Loucy (cell line): Measurements from ENCODE around the gene SPRY4.

Experiments
- EZH2phosphoT487 ChIP-seq: fragments of 200-600 bp; IDR thresholded peaks from 2 replicates; pipeline ENCODE4 v1.6.1; 2018; ENCODE audit warnings: antibody characterized with exemption, mild to moderate bottlenecking, moderate library complexity, borderline replicate concordance
- TF ChIP-seq, protein P1 (sequence below): fragments of 200-600 bp; sonication (generic); conservative IDR thresholded peaks from 2 replicates; pipeline ENCODE4 v1.5.1; 2014; ENCODE audit warnings: mild to moderate bottlenecking, antibody characterized with exemption, low read length

DNA sequence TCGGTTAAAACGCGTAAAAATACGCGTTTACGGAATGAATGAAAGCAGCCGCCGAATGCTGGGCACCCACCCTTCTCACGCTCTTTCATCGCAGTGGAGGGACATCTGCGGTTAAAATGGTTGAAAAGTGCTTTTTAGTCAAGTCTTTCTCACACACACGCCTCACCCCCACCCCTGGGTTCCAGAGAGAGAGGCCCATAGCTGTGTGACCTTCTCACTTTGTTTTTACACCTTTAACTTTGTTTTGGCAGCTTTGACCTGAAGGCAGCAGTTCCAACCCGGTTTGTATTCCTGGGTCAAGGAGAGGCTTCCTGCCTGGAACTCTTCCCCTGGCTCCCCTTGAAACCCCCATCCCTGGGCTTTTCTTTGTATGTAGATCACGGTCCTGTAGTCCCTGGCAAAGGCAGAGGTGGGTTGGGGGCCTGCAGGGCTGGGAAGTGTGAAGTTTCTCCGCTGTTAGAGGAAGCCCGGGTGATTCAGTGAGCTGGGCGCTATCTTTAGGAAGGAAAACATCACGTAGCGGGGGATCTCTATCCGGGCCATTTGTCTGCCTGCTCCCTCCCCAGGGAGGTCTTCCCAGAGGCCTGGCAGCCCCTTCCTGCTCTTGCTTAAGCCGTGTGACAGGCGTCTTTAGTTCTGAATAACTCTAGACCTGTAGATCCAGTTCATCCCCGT is 29.6 kb downstream of the SPRY4 start:
- TF ChIP-seq, protein P1, sequence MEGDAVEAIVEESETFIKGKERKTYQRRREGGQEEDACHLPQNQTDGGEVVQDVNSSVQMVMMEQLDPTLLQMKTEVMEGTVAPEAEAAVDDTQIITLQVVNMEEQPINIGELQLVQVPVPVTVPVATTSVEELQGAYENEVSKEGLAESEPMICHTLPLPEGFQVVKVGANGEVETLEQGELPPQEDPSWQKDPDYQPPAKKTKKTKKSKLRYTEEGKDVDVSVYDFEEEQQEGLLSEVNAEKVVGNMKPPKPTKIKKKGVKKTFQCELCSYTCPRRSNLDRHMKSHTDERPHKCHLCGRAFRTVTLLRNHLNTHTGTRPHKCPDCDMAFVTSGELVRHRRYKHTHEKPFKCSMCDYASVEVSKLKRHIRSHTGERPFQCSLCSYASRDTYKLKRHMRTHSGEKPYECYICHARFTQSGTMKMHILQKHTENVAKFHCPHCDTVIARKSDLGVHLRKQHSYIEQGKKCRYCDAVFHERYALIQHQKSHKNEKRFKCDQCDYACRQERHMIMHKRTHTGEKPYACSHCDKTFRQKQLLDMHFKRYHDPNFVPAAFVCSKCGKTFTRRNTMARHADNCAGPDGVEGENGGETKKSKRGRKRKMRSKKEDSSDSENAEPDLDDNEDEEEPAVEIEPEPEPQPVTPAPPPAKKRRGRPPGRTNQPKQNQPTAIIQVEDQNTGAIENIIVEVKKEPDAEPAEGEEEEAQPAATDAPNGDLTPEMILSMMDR, result no peak
- no peak for TF ChIP-seq EZH2phosphoT487
